CD14-positive monocyte (primary cell): ENCODE measurements around the gene CHKA. TPM values are rescaled to one million over a fixed set of nuclear protein-coding genes. Genes with fewer than 3 reads are reported as not detected.

Source experiments
- DNase-seq, 3 donors: peaks; one replicate each; pipeline ENCODE4 v3.0.0-alpha.2; 2011 to 2022
- H2AFZ ChIP-seq: 2 replicates; pipeline ENCODE4 v1.6.0; 2012; ENCODE audit warnings: mild to moderate bottlenecking, low read depth, low read length, inconsistent platforms; ENCODE audit not compliant: insufficient read depth, poor library complexity, severe bottlenecking
- H3K27ac ChIP-seq, 2 donors: 1 replicate in 1 of 2; 2 replicates in 1 of 2; pipeline ENCODE4 v1.5.1; 2012 to 2013; ENCODE audit warnings: low read length in 2 of 2, control low read depth in 1 of 2, inconsistent platforms in 1 of 2, low read depth in 1 of 2, mild to moderate bottlenecking in 1 of 2
- H3K27me3 ChIP-seq, 2 donors: one replicate each; pipeline versions ENCODE4 v1.6.0 to v1.6.1; 2011 to 2013; ENCODE audit warnings: low read length in 2 of 2; ENCODE audit not compliant: control insufficient read depth in 2 of 2, insufficient read depth in 2 of 2
- H3K36me3 ChIP-seq, 2 donors: replicated peaks in 1 of 2; 1 replicate in 1 of 2; 2 replicates in 1 of 2; pipeline versions ENCODE4 v1.5.1 to v1.6.1; 2012 to 2013; ENCODE audit warnings: low read length in 2 of 2, control low read depth in 1 of 2, inconsistent platforms in 1 of 2, mild to moderate bottlenecking in 1 of 2; ENCODE audit not compliant: insufficient read depth in 2 of 2, control insufficient read depth in 1 of 2
- H3K4me1 ChIP-seq, 2 donors: 1 replicate in 1 of 2; 2 replicates in 1 of 2; pipeline versions ENCODE4 v1.5.1 to v1.6.1; 2012 to 2013; ENCODE audit warnings: low read length in 2 of 2, control low read depth in 1 of 2, inconsistent platforms in 1 of 2, mild to moderate bottlenecking in 1 of 2, moderate library complexity in 1 of 2; ENCODE audit not compliant: insufficient read depth in 2 of 2, control insufficient read depth in 1 of 2
- H3K4me2 ChIP-seq: replicated peaks from 2 replicates; pipeline ENCODE3; 2012; ENCODE audit warnings: low read length, moderate library complexity, mild to moderate bottlenecking; ENCODE audit not compliant: poor library complexity, severe bottlenecking; ENCODE audit errors: extremely low read depth
- H3K4me3 ChIP-seq, 3 experiments: fragments of 200-600 bp in 1 of 3; sonication (generic) in 1 of 3; replicated peaks in 1 of 3; 1 replicate in 2 of 3; 2 replicates in 1 of 3; pipeline ENCODE4 v1.5.1; 2011 to 2013; ENCODE audit warnings: low read length in 3 of 3, mild to moderate bottlenecking in 3 of 3, control low read depth in 2 of 3, low read depth in 2 of 3, inconsistent platforms in 1 of 3, moderate library complexity in 1 of 3
- H3K79me2 ChIP-seq: 2 replicates; pipeline ENCODE4 v1.6.0; 2012; ENCODE audit warnings: mild to moderate bottlenecking, control low read depth, inconsistent platforms, low read length, moderate library complexity; ENCODE audit not compliant: insufficient read depth
- H3K9ac ChIP-seq: 2 replicates; pipeline ENCODE4 v1.6.0; 2017; ENCODE audit warnings: low read length, mild to moderate bottlenecking; ENCODE audit not compliant: insufficient read depth, poor library complexity, severe bottlenecking
- H3K9me3 ChIP-seq, 2 donors: replicated peaks in 1 of 2; 1 replicate in 1 of 2; 2 replicates in 1 of 2; pipeline versions ENCODE4 v1.5.1 to v1.6.1; 2012 to 2013; ENCODE audit warnings: low read length in 2 of 2, control low read depth in 1 of 2; ENCODE audit not compliant: control insufficient read depth in 1 of 2, insufficient read depth in 1 of 2
- H4K20me1 ChIP-seq: 2 replicates; pipeline ENCODE4 v1.6.0; 2012; ENCODE audit warnings: mild to moderate bottlenecking, low read length, control low read depth, moderate library complexity; ENCODE audit not compliant: insufficient read depth
- H3K27ac Mint-ChIP-seq, 7 donors: one replicate each; pipeline ENCODE4 v1.8.0; 2020; ENCODE audit warnings: mild to moderate bottlenecking in 7 of 7, mixed read lengths in 7 of 7, moderate library complexity in 6 of 7, inconsistent platforms in 2 of 7
- H3K27me3 Mint-ChIP-seq, 3 donors: one replicate each; pipeline ENCODE4 v1.8.0; 2021 to 2022; ENCODE audit warnings: low read depth in 3 of 3, mild to moderate bottlenecking in 3 of 3, mixed read lengths in 3 of 3, moderate library complexity in 3 of 3, inconsistent platforms in 1 of 3
- H3K36me3 Mint-ChIP-seq, 2 donors: one replicate each; pipeline ENCODE4 v1.8.0; 2020; ENCODE audit warnings: mixed read lengths in 2 of 2, inconsistent platforms in 1 of 2, mild to moderate bottlenecking in 1 of 2
- H3K4me1 Mint-ChIP-seq: one replicate; pipeline ENCODE4 v1.8.0; 2020; ENCODE audit warnings: mild to moderate bottlenecking, mixed read lengths
- H3K4me3 Mint-ChIP-seq, 2 donors: one replicate each; pipeline ENCODE4 v1.8.0; 2020; ENCODE audit warnings: mild to moderate bottlenecking in 2 of 2, mixed read lengths in 2 of 2, moderate library complexity in 1 of 2
- H3K9me3 Mint-ChIP-seq, 7 donors: one replicate each; pipeline ENCODE4 v1.8.0; 2020 to 2022; ENCODE audit warnings: mixed read lengths in 7 of 7, mild to moderate bottlenecking in 6 of 7, moderate library complexity in 6 of 7, inconsistent platforms in 2 of 7
- CTCF ChIP-seq: fragments of 200-600 bp; IDR thresholded peaks from one replicate; pipeline ENCODE4 v1.8.0; 2022; ENCODE audit warnings: antibody characterized with exemption, mild to moderate bottlenecking
- WGBS: methylation state at CpG from one replicate; pipeline ENCODE4 v1.1.5; 2013; ENCODE audit warnings: missing lambda C conversion rate; ENCODE audit not compliant: insufficient coverage; 5-methylcytosine and 5-hydroxymethylcytosine counted together
- intact Hi-C, 2 donors: fragments of 100-400 bp; cut with micrococcal nuclease; formaldehyde crosslinking; loops; one replicate each; pipeline versions ENCODE4 v1.15.0 to v1.15.1; 2023
- polyA plus RNA-seq, 3 donors: library from polyadenylated mRNA; depleted of rRNA in 1 of 3; unstranded in 2 of 3; stranded (reverse) in 1 of 3; fragments of 300-500 nt in 2 of 3; fragments of >200 nt in 1 of 3; fragmentation: Illumina TruSeq in 2 of 3; gene quantifications; 1 replicate in 2 of 3; 2 replicates in 1 of 3; pipeline ENCODE4 v1.2.3, GENCODE V29; 2012 to 2021

CHKA gene
- polyA plus RNA-seq, 3 donors, result 2.8 to 20.9 (median 5.7) TPM

DNA sequence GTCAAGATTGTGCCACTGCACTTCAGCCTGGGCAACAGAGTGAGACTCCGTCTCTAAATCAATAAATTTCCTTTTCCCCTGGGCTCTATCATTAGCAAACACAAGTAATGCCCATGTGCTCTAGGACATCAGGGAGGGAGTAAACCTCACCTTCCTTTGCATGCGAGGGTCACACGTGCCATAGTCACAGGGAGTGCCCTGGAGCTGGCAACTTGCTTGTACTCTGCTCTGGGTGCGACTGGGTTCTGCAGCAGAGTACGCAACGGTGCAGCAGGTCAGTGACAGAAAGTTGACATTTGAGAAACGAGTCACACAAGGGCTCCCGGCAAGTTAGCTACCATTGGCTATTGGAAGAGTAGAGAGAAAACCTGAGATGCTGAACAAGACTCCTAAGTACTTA, 32.6 kb upstream of the CHKA start:
- Histone ChIP-seq H3K4me2 (no peak overlapping the region), H2AFZ (no peak overlapping the region), H4K20me1 (no peaks in the 10 kb centered on the region), H3K9me3 (no peaks in the 10 kb centered on the region), H3K9ac (no peak overlapping the region), H3K79me2 (no peaks in the 10 kb centered on the region), H3K4me1 (no peaks in the 10 kb centered on the region), H3K27me3 (no peaks in the 10 kb centered on the region), H3K36me3 (peaks cover 12 to 32% of the 10 kb centered on the region in 2 donors), H3K27ac (no peak overlapping the region), H3K4me3 (no peak overlapping the region)
- 93% methylated on average over 4 of the region's 8 CpGs for WGBS
- no peak for TF ChIP-seq CTCF
- no peak overlapping the region for H3K27ac Mint-ChIP-seq
- H3K9me3 Mint-ChIP-seq, result no peaks in the 10 kb centered on the region
- H3K27me3 Mint-ChIP-seq, result peaks cover 2 to 3% (median 3%) of the 10 kb centered on the region in 3 donors
- H3K4me3 Mint-ChIP-seq, result no peak overlapping the region
- H3K36me3 Mint-ChIP-seq, result peaks cover 22 to 24% of the 10 kb centered on the region in 2 donors
- H3K4me1 Mint-ChIP-seq, result peaks cover 4% of the 10 kb centered on the region
- intact Hi-C loops, result no loop called here
- no peak for DNase-seq

DNA sequence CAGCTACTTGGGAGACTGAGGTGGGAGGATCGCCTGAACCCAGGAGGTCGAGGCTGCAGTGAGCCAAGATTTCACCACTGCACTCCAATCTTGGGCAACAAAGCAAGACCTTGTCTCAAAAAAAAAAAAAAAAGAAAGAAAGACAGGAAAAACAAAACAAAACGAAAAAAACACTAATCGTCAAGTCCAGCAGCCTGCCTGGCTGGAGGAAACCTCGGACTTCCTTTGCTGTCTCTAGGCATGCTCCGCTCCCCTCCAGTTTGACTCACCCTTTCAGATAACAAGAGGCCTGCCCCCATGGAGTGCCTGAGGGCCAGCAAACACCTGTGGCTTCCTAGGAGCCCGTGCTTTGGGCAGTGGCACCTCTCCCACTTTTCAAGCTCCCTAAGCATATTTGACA, 28.8 kb upstream of the CHKA start:
- no peaks in the 10 kb centered on the region for H4K20me1 ChIP-seq
- no peak overlapping the region for H3K27ac ChIP-seq
- peak in 1 of 3 donors; percentile 16 for DNase-seq
- no peaks in the 10 kb centered on the region for H3K27me3 ChIP-seq
- Mint-ChIP-seq H3K9me3 (no peaks in the 10 kb centered on the region), H3K36me3 (peaks cover 1 to 2% of the 10 kb centered on the region in 2 donors), H3K27ac (no peak overlapping the region), H3K27me3 (peaks cover 3 to 12% (median 10%) of the 10 kb centered on the region in 3 donors), H3K4me1 (peaks cover 24% of the 10 kb centered on the region), H3K4me3 (no peak overlapping the region)
- peaks cover 21 to 23% of the 10 kb centered on the region in 2 donors for H3K4me1 ChIP-seq
- no peak overlapping the region for H3K9ac ChIP-seq
- WGBS, result 16% methylated on average over 3 of the region's 7 CpGs
- H3K4me3 ChIP-seq, result no peak overlapping the region
- intact Hi-C loops, result no loop called here
- no peak for TF ChIP-seq CTCF
- peaks cover 0 to 1% of the 10 kb centered on the region in 2 donors for H3K36me3 ChIP-seq
- H2AFZ ChIP-seq, result no peak overlapping the region
- H3K4me2 ChIP-seq, result no peak overlapping the region
- H3K9me3 ChIP-seq, result no peaks in the 10 kb centered on the region
- no peaks in the 10 kb centered on the region for H3K79me2 ChIP-seq
